HAP-1 (cell line): ENCODE measurements around the gene SPATA6L.
A peak's percentile ranks its signal among the peaks of the same experiment; 100 is the strongest.

Experiments used
- DNase-seq, 2 experiments: peaks; one replicate each; pipeline ENCODE4 v3.0.0-alpha.2; 2016 to 2020; ENCODE audit warnings: low spot score in 2 of 2
- H3K27me3 ChIP-seq: fragments of 250-450 bp; sonication (Bioruptor Pico); 2 replicates; pipeline ENCODE4 v1.5.1; 2020; ENCODE audit warnings: low read depth, mild to moderate bottlenecking, moderate library complexity
- H3K36me3 ChIP-seq: fragments of 250-450 bp; sonication (Bioruptor Pico); replicated peaks from 2 replicates; pipeline ENCODE4 v1.5.1; 2020; ENCODE audit warnings: mild to moderate bottlenecking
- H3K4me1 ChIP-seq: fragments of 250-450 bp; sonication (Bioruptor Pico); 2 replicates; pipeline ENCODE4 v1.5.1; 2020; ENCODE audit warnings: mild to moderate bottlenecking
- H3K4me3 ChIP-seq: fragments of 250-450 bp; sonication (Bioruptor Pico); 2 replicates; pipeline ENCODE4 v1.5.1; 2020; ENCODE audit warnings: mild to moderate bottlenecking, moderate library complexity
- H3K9me3 ChIP-seq: fragments of 250-450 bp; sonication (Bioruptor Pico); 2 replicates; pipeline ENCODE4 v1.5.1; 2020; ENCODE audit warnings: mild to moderate bottlenecking, moderate library complexity
- in situ Hi-C: fragments of 300-500 bp; cut with MboI; formaldehyde crosslinking; loops from 3 replicates; pipeline ENCODE4 v1.14.3; 2020; ENCODE audit warnings: low sequenced_read_pairs, inconsistent platforms, mixed read lengths

Gene SPATA6L

GRCh38 chr9:4581861-4582565 is 84.3 kb downstream of the SPATA6L start:
- in situ Hi-C loops = no loop called here
- Histone ChIP-seq H3K27me3 (no peaks in the 10 kb centered on the region), H3K4me1 (peaks cover 18% of the 10 kb centered on the region), H3K9me3 (no peaks in the 10 kb centered on the region), H3K4me3 (no peak overlapping the region), H3K36me3 (no peaks in the 10 kb centered on the region)
- peak in 1 of 2 experiments; percentile 17 for DNase-seq

GRCh38 chr9:4581035-4581760 is 85.1 kb downstream of the SPATA6L start:
- no peaks in the 10 kb centered on the region for H3K36me3 ChIP-seq
- in situ Hi-C loops = no loop called here
- peak; percentile 76 to 87 for DNase-seq
- H3K27me3 ChIP-seq = no peaks in the 10 kb centered on the region
- no peak overlapping the region for H3K4me3 ChIP-seq
- no peaks in the 10 kb centered on the region for H3K9me3 ChIP-seq
- H3K4me1 ChIP-seq = peaks cover 18% of the 10 kb centered on the region

- no peaks in the 10 kb centered on the region for H3K27me3 ChIP-seq
- no peak for DNase-seq
- H3K4me3 ChIP-seq = no peak overlapping the region
- no peaks in the 10 kb centered on the region for H3K9me3 ChIP-seq
- in situ Hi-C loops = no loop called here
- no peaks in the 10 kb centered on the region for H3K36me3 ChIP-seq
- H3K4me1 ChIP-seq = peaks cover 18% of the 10 kb centered on the region
Measured at GRCh38 chr9:4579001-4579400, 87.3 kb downstream of the SPATA6L start.

GRCh38 chr9:4576448-4576847 is 89.8 kb downstream of the SPATA6L start:
- H3K36me3 ChIP-seq = no peaks in the 10 kb centered on the region
- no peak for DNase-seq
- no peaks in the 10 kb centered on the region for H3K9me3 ChIP-seq
- no peaks in the 10 kb centered on the region for H3K27me3 ChIP-seq
- peaks cover 6% of the 10 kb centered on the region for H3K4me1 ChIP-seq
- in situ Hi-C loops = no loop called here
- H3K4me3 ChIP-seq = no peak overlapping the region

GRCh38 chr9:4575997-4576396 is 90.3 kb downstream of the SPATA6L start:
- H3K27me3 ChIP-seq = no peaks in the 10 kb centered on the region
- no peak for DNase-seq
- peaks cover 4% of the 10 kb centered on the region for H3K4me1 ChIP-seq
- H3K4me3 ChIP-seq = no peak overlapping the region
- in situ Hi-C loops = no loop called here
- H3K36me3 ChIP-seq = no peaks in the 10 kb centered on the region
- H3K9me3 ChIP-seq = no peaks in the 10 kb centered on the region

- H3K4me1 ChIP-seq = no peaks in the 10 kb centered on the region
- DNase-seq = no peak
- H3K36me3 ChIP-seq = no peaks in the 10 kb centered on the region
- no peak overlapping the region for H3K4me3 ChIP-seq
- no peaks in the 10 kb centered on the region for H3K9me3 ChIP-seq
- in situ Hi-C loops = no loop called here
- H3K27me3 ChIP-seq = no peaks in the 10 kb centered on the region
Measured at GRCh38 chr9:4574657-4575243, 91.5 kb downstream of the SPATA6L start.

GRCh38 chr9:4573634-4574389 is 92.5 kb downstream of the SPATA6L start:
- H3K36me3 ChIP-seq = no peaks in the 10 kb centered on the region
- no peak overlapping the region for H3K4me3 ChIP-seq
- no peak for DNase-seq
- no peaks in the 10 kb centered on the region for H3K4me1 ChIP-seq
- H3K27me3 ChIP-seq = no peaks in the 10 kb centered on the region
- H3K9me3 ChIP-seq = no peaks in the 10 kb centered on the region
- in situ Hi-C loops = no loop called here

GRCh38 chr9:4573176-4573575 is 93.1 kb downstream of the SPATA6L start:
- in situ Hi-C loops = no loop called here
- Histone ChIP-seq H3K27me3 (no peaks in the 10 kb centered on the region), H3K36me3 (no peaks in the 10 kb centered on the region), H3K4me3 (no peak overlapping the region), H3K9me3 (no peaks in the 10 kb centered on the region), H3K4me1 (no peaks in the 10 kb centered on the region)
- DNase-seq = no peak

- Histone ChIP-seq H3K36me3 (no peaks in the 10 kb centered on the region), H3K4me3 (no peak overlapping the region), H3K9me3 (no peaks in the 10 kb centered on the region), H3K4me1 (no peaks in the 10 kb centered on the region), H3K27me3 (no peaks in the 10 kb centered on the region)
- in situ Hi-C loops = no loop called here
- DNase-seq = no peak
Measured at GRCh38 chr9:4572184-4572826, 94.0 kb downstream of the SPATA6L start.

- no peaks in the 10 kb centered on the region for H3K9me3 ChIP-seq
- no peak for DNase-seq
- in situ Hi-C loops = no loop called here
- no peak overlapping the region for H3K4me3 ChIP-seq
- no peaks in the 10 kb centered on the region for H3K27me3 ChIP-seq
- no peaks in the 10 kb centered on the region for H3K4me1 ChIP-seq
- no peaks in the 10 kb centered on the region for H3K36me3 ChIP-seq
Measured at GRCh38 chr9:4569101-4569500, 97.2 kb downstream of the SPATA6L start.

GRCh38 chr9:4567601-4568000 is 98.7 kb downstream of the SPATA6L start:
- in situ Hi-C loops = no loop called here
- Histone ChIP-seq H3K9me3 (no peaks in the 10 kb centered on the region), H3K4me3 (no peak overlapping the region), H3K36me3 (no peaks in the 10 kb centered on the region), H3K4me1 (no peaks in the 10 kb centered on the region), H3K27me3 (no peaks in the 10 kb centered on the region)
- DNase-seq = no peak

- Histone ChIP-seq H3K4me3 (no peak overlapping the region), H3K36me3 (no peaks in the 10 kb centered on the region), H3K4me1 (no peaks in the 10 kb centered on the region), H3K27me3 (no peaks in the 10 kb centered on the region), H3K9me3 (no peaks in the 10 kb centered on the region)
- no peak for DNase-seq
- in situ Hi-C loops = no loop called here
Measured at GRCh38 chr9:4566806-4567205, 99.5 kb downstream of the SPATA6L start.

- Histone ChIP-seq H3K9me3 (no peaks in the 10 kb centered on the region), H3K27me3 (no peaks in the 10 kb centered on the region), H3K4me3 (no peak overlapping the region), H3K36me3 (no peaks in the 10 kb centered on the region), H3K4me1 (no peaks in the 10 kb centered on the region)
- DNase-seq = no peak
- in situ Hi-C loops = no loop called here
Measured at GRCh38 chr9:4563105-4563504, 103.2 kb downstream of the SPATA6L start.
